ENCODE measurements around the gene CHRNE. TPM values are rescaled to one million over a fixed set of nuclear protein-coding genes. Genes with fewer than 3 reads are reported as not detected.

Gene CHRNE
- total and polyA plus RNA-seq, 8 donors: 0.56 to 4.9 (median 0.92) TPM

DNA sequence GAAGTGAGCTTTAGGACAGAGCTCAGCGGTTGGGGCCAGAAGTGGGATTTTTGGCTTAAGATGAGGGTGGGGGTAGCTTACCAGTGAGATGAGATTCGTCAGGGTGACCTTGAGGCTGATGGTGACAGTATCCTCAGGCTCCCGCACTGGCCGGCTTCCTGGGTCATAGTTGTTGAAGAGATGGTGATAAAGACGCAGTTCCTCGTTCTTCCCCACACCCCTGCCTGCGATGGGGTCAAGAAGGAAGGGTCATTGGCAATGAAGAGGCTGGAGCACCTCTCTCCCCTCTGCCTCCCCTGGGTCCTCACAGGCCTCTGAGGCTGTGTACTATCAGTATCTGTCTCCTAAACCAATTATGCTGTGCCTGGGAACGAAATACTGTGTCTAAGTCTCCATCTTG lies 358 bp downstream of the CHRNE start:
- intact Hi-C loops (cut with DNase I): loop anchor here in 1 of 2 donors (10.0 kb wide), 1 partner anchor 72 kb away; no protein-coding TSS in a partner anchor
- no peaks in the 10 kb centered on the region for H3K9me3 ChIP-seq
- H3K27me3 ChIP-seq: peaks cover 0 to 21% of the 10 kb centered on the region in 2 donors
- H3K27ac ChIP-seq: peak overlapping the region; percentile 80 to 85
- no peak for ATAC-seq
- peak overlapping the region in 1 of 2 donors; percentile 54 for H3K4me3 ChIP-seq
- DNase-seq: peak in 1 of 4 donors; percentile 54
- peaks cover 11 to 48% of the 10 kb centered on the region in 2 donors for H3K4me1 ChIP-seq
- H3K36me3 ChIP-seq: peaks cover 0 to under 1% of the 10 kb centered on the region in 2 donors
- TF ChIP-seq, protein P1, sequence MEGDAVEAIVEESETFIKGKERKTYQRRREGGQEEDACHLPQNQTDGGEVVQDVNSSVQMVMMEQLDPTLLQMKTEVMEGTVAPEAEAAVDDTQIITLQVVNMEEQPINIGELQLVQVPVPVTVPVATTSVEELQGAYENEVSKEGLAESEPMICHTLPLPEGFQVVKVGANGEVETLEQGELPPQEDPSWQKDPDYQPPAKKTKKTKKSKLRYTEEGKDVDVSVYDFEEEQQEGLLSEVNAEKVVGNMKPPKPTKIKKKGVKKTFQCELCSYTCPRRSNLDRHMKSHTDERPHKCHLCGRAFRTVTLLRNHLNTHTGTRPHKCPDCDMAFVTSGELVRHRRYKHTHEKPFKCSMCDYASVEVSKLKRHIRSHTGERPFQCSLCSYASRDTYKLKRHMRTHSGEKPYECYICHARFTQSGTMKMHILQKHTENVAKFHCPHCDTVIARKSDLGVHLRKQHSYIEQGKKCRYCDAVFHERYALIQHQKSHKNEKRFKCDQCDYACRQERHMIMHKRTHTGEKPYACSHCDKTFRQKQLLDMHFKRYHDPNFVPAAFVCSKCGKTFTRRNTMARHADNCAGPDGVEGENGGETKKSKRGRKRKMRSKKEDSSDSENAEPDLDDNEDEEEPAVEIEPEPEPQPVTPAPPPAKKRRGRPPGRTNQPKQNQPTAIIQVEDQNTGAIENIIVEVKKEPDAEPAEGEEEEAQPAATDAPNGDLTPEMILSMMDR (IDR thresholded peaks at IDR 0.05): no peak

GRCh38 chr17:4901648-4902344 lies 1.1 kb downstream of the CHRNE start:
- peaks cover 0 to 8% of the 10 kb centered on the region in 2 donors for H3K36me3 ChIP-seq
- H3K27ac ChIP-seq: peak overlapping the region; percentile 80 to 85
- H3K4me1 ChIP-seq: peaks cover 11 to 48% of the 10 kb centered on the region in 2 donors
- TF ChIP-seq, protein P1 (IDR thresholded peaks at IDR 0.05): no peak
- no peaks in the 10 kb centered on the region for H3K9me3 ChIP-seq
- intact Hi-C loops (cut with DNase I): loop anchor here in 1 of 2 donors (10.0 kb wide), 1 partner anchor 73 kb away; no protein-coding TSS in a partner anchor
- DNase-seq (peak in 3 of 4 donors; percentile 39 to 94 (median 92)), ATAC-seq (peak; percentile 69)
- H3K27me3 ChIP-seq: peaks cover 0 to 21% of the 10 kb centered on the region in 2 donors
- H3K4me3 ChIP-seq: peak overlapping the region in 1 of 2 donors; percentile 54

GRCh38 chr17:4901108-4901647 lies 1.7 kb downstream of the CHRNE start:
- H3K36me3 ChIP-seq: peaks cover 0 to 14% of the 10 kb centered on the region in 2 donors
- TF ChIP-seq, protein P1 (IDR thresholded peaks at IDR 0.05): no peak
- H3K9me3 ChIP-seq: no peaks in the 10 kb centered on the region
- peak overlapping the region; percentile 60 to 80 for H3K27ac ChIP-seq
- H3K4me3 ChIP-seq: peak overlapping the region; percentile 42 to 54
- intact Hi-C loops (cut with DNase I): loop anchor here in 1 of 2 donors (10.0 kb wide), 1 partner anchor 74 kb away; no protein-coding TSS in a partner anchor
- ATAC-seq (no peak), DNase-seq (peak in 1 of 4 donors; percentile 86)
- peaks cover 0 to 21% of the 10 kb centered on the region in 2 donors for H3K27me3 ChIP-seq
- peaks cover 11 to 48% of the 10 kb centered on the region in 2 donors for H3K4me1 ChIP-seq

DNA sequence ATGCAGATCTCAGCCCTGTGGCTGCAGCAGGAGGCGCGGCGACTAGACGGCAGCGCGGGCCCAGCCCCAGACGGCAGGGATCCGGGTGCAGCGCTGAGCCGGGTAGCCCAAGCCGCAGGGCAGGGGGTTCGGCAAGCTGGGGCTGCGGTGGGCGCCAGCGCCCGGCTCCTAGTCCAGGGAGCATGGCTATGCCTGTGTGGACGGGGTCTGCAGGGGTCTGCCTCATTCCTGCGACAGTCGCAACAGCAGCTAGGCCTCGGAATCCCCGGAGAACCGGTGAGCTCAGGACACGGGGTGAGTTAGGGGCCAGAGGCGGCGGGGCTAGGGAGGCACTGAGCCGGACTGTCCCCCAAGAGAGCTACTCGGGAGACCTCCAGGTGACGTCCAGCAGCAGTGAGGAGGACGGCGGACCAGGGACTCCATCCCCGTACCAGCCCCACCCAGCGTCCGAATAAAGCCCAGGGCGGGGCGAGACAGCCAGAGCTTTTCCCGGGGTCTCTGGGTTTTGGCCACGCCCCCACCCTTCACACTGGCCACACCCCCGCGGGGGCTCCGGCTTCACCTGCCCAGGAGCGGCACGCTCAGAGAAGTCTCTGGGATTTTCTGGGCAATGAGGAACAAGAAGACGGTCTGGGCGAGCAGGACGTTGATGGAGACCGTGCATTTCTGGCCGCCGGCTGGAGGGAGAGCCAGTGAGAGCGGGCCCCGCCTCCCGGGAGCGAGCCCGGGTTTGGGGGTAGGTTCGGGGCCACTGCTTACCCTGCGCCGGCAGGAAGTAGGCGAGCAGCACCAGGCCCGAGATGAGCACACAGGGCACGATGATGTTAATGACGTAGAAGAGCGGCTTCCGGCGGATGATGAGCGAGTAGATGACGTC lies 2.4 kb downstream of the CHRNE start:
- ATAC-seq (peak; percentile 4), DNase-seq (peak in 3 of 4 donors; percentile 55 to 84 (median 67))
- TF ChIP-seq, protein P1 (IDR thresholded peaks at IDR 0.05): no peak
- Histone ChIP-seq H3K27ac (peak overlapping the region; percentile 60 to 80), H3K4me1 (peaks cover 11 to 48% of the 10 kb centered on the region in 2 donors), H3K36me3 (peaks cover 0 to 21% of the 10 kb centered on the region in 2 donors), H3K4me3 (peak overlapping the region; percentile 42 to 54), H3K27me3 (peaks cover 0 to 21% of the 10 kb centered on the region in 2 donors), H3K9me3 (no peaks in the 10 kb centered on the region)
- intact Hi-C loops (cut with DNase I): loop anchor here in 1 of 2 donors (10.0 kb wide), 1 partner anchor 74 kb away; no protein-coding TSS in a partner anchor

Data from left lung (tissue), 10 donors.